Transverse colon (tissue), 4 donors: Measurements from ENCODE around the gene PML. TPM values are rescaled to one million over a fixed set of nuclear protein-coding genes. Genes with fewer than 3 reads are reported as not detected.
A peak's percentile ranks its signal among the peaks of the same experiment; 100 is the strongest.

Source experiments
- DNase-seq: peaks from one replicate; pipeline ENCODE4 v3.0.0-alpha.2; 2019
- H3K27ac ChIP-seq, 4 donors: fragments of 200-600 bp; sonication (generic); 2 replicates each; pipeline ENCODE4 v1.5.1; 2016 to 2018; ENCODE audit warnings: inconsistent platforms in 4 of 4
- H3K27me3 ChIP-seq: fragments of 200-600 bp; sonication (generic); 2 replicates; pipeline ENCODE4 v1.5.1; 2017; ENCODE audit warnings: inconsistent platforms
- H3K36me3 ChIP-seq, 4 donors: fragments of 200-600 bp; sonication (generic); 2 replicates each; pipeline ENCODE4 v1.5.1; 2017 to 2019; ENCODE audit warnings: inconsistent platforms in 4 of 4
- H3K4me1 ChIP-seq, 4 donors: fragments of 200-600 bp; sonication (generic); 2 replicates each; pipeline ENCODE4 v1.5.1; 2017 to 2020; ENCODE audit warnings: inconsistent platforms in 4 of 4
- H3K4me3 ChIP-seq, 4 donors: fragments of 200-600 bp; sonication (generic); 1 replicate in 1 of 4; 2 replicates in 3 of 4; pipeline versions ENCODE4 v1.5.1 to v1.6.1; 2017 to 2019; ENCODE audit warnings: inconsistent platforms in 4 of 4
- H3K9me3 ChIP-seq, 2 donors: fragments of 200-600 bp; sonication (generic); 2 replicates each; pipeline ENCODE4 v1.5.1; 2017 to 2019; ENCODE audit warnings: inconsistent platforms in 2 of 2
- EP300 ChIP-seq: sonication (generic); formaldehyde crosslinking; IDR thresholded peaks from one replicate; pipeline ENCODE4 v1.6.1; 2017; ENCODE audit warnings: antibody characterized with exemption, low read depth
- POLR2A ChIP-seq: fragments of 450-650 bp; IDR thresholded peaks from one replicate; pipeline ENCODE4 v1.6.1; 2016; ENCODE audit warnings: antibody characterized with exemption, mild to moderate bottlenecking, moderate library complexity
- POLR2AphosphoS5 ChIP-seq, 3 donors: sonication (generic); formaldehyde crosslinking; IDR thresholded peaks; one replicate each; pipeline ENCODE4 v1.6.1; 2016; ENCODE audit warnings: antibody characterized with exemption in 3 of 3
- WGBS, 2 donors: methylation state at CpG; one replicate each; pipeline ENCODE4 v1.1.5; 2018; ENCODE audit warnings: low coverage in 1 of 2; 5-methylcytosine and 5-hydroxymethylcytosine counted together
- in situ Hi-C, 4 donors: fragments of 200-750 bp; cut with MboI; loops; one replicate each; pipeline versions ENCODE4 v1.15.0 to v1.15.1; 2017; ENCODE audit warnings: low sequenced_read_pairs in 3 of 4, low pct_ligation_motif_present in 1 of 4, low pct_unique_long_range_greater_than_20kb in 1 of 4
- intact Hi-C: fragments of 100-400 bp; cut with DNase I; formaldehyde crosslinking; loops from one replicate; pipeline ENCODE4 v1.15.1; 2023; ENCODE audit warnings: low total_unique reads
- total RNA-seq, 4 donors: library from RNA; depleted of rRNA; stranded (reverse); fragments of >200 nt; gene quantifications; one replicate each; pipeline ENCODE4 v1.1.0, GENCODE V29; 2016
- TF ChIP-seq, protein P1 (sequence below), 5 experiments: fragments of 200-600 bp in 3 of 5; fragments of 450-650 bp in 2 of 5; sonication (generic) in 3 of 5; IDR thresholded peaks; 1 replicate in 2 of 5; 2 replicates in 3 of 5; pipeline ENCODE4 v1.5.1; 2016 to 2017; ENCODE audit warnings: antibody characterized with exemption in 5 of 5, inconsistent platforms in 3 of 5, mild to moderate bottlenecking in 2 of 5, moderate library complexity in 1 of 5

PML gene
- total RNA-seq, 4 donors from 2014 or later = 35.1 to 128 (median 70.0) TPM

DNA sequence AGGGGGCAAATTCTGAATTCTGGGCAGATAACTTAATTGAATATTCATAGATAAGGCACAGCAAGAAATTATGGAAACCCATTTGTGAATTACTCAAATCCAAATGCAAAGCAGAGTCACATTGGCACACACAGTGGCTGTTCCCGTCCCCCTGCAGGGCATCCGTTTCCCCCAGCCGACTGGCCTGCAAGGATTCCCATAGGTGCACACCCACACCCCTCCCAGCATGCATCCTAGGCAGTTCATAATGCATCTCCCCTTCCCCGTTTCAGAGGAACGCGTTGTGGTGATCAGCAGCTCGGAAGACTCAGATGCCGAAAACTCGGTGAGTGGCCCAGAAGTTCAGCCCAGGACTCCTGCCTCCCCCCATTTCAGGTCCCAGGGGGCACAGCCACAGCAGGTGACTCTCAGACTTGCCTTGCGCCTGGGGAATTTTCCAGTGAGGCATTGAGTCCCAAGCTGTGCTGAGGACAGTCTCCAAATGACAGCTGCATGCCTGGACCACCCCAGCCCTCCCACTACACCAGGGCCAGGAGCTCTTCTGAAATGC, 39.8 kb downstream of the PML start:
- TF ChIP-seq, protein P1, sequence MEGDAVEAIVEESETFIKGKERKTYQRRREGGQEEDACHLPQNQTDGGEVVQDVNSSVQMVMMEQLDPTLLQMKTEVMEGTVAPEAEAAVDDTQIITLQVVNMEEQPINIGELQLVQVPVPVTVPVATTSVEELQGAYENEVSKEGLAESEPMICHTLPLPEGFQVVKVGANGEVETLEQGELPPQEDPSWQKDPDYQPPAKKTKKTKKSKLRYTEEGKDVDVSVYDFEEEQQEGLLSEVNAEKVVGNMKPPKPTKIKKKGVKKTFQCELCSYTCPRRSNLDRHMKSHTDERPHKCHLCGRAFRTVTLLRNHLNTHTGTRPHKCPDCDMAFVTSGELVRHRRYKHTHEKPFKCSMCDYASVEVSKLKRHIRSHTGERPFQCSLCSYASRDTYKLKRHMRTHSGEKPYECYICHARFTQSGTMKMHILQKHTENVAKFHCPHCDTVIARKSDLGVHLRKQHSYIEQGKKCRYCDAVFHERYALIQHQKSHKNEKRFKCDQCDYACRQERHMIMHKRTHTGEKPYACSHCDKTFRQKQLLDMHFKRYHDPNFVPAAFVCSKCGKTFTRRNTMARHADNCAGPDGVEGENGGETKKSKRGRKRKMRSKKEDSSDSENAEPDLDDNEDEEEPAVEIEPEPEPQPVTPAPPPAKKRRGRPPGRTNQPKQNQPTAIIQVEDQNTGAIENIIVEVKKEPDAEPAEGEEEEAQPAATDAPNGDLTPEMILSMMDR (IDR thresholded peaks at IDR 0.05) = no peak
- no peak for TF ChIP-seq POLR2A
- TF ChIP-seq EP300 = no peak
- no peak for TF ChIP-seq POLR2AphosphoS5 (IDR thresholded peaks at IDR 0.05)
- peaks cover 0 to 8% (median 0%) of the 10 kb centered on the region in 4 donors for H3K36me3 ChIP-seq
- H3K27me3 ChIP-seq = no peaks in the 10 kb centered on the region
- intact Hi-C loops = no loop called here
- no peak overlapping the region for H3K27ac ChIP-seq
- H3K4me3 ChIP-seq = no peak overlapping the region
- in situ Hi-C loops = loop anchor here in 1 of 4 donors (10.0 kb wide), 1 partner anchor 49 kb away; no protein-coding TSS in a partner anchor
- H3K4me1 ChIP-seq = peaks cover 0 to 6% (median 4%) of the 10 kb centered on the region in 4 donors
- H3K9me3 ChIP-seq = no peaks in the 10 kb centered on the region
- 80 to 91% methylated on average over 1 to 10 of the region's 10 CpGs for WGBS, 2 donors
- no peak for DNase-seq

DNA sequence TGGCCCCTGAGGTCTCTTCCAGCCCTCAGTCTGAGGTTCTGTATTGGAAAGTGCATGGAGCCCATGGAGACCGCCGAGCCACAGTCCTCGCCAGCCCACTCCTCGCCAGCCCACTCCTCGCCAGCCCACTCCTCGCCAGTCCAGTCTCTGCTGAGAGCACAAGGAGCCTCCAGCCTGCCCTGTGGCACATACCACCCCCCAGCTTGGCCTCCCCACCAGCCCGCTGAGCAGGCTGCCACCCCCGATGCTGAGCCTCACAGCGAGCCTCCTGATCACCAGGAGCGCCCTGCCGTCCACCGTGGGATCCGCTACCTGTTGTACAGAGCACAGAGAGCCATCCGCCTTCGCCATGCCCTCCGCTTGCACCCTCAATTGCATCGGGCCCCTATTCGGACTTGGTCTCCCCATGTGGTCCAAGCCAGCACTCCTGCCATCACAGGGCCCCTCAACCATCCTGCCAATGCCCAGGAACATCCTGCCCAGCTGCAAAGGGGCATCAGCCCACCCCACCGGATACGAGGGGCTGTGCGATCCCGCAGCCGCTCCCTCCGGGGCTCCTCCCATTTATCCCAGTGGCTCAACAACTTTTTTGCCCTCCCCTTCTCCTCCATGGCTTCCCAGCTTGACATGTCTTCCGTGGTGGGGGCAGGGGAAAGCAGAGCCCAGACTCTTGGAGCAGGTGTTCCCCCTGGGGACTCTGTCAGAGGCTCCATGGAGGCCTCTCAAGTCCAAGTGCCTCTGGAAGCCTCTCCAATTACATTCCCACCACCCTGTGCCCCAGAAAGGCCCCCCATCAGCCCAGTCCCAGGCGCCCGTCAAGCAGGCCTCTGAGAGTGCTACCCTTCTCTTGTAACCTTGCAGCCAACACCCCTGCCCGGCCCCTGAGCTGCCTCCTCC, 40.9 kb downstream of the PML start:
- no peak for DNase-seq
- 93% methylated on average over 27 of the region's 28 CpGs; no CpG with 5 or more reads in 1 of the 2 donors for WGBS, 2 donors
- Histone ChIP-seq H3K9me3 (no peaks in the 10 kb centered on the region), H3K36me3 (peaks cover 0 to 8% (median 0%) of the 10 kb centered on the region in 4 donors), H3K4me3 (no peak overlapping the region), H3K27ac (no peak overlapping the region), H3K27me3 (no peaks in the 10 kb centered on the region), H3K4me1 (peaks cover 0 to 11% (median 8%) of the 10 kb centered on the region in 4 donors)
- in situ Hi-C loops = loop anchor here in 1 of 4 donors (10.0 kb wide), 1 partner anchor 51 kb away; no protein-coding TSS in a partner anchor
- TF ChIP-seq POLR2A (no peak), POLR2AphosphoS5 (IDR thresholded peaks at IDR 0.05) (no peak), EP300 (no peak)
- TF ChIP-seq, protein P1 (IDR thresholded peaks at IDR 0.05) = no peak
- intact Hi-C loops = no loop called here

DNA sequence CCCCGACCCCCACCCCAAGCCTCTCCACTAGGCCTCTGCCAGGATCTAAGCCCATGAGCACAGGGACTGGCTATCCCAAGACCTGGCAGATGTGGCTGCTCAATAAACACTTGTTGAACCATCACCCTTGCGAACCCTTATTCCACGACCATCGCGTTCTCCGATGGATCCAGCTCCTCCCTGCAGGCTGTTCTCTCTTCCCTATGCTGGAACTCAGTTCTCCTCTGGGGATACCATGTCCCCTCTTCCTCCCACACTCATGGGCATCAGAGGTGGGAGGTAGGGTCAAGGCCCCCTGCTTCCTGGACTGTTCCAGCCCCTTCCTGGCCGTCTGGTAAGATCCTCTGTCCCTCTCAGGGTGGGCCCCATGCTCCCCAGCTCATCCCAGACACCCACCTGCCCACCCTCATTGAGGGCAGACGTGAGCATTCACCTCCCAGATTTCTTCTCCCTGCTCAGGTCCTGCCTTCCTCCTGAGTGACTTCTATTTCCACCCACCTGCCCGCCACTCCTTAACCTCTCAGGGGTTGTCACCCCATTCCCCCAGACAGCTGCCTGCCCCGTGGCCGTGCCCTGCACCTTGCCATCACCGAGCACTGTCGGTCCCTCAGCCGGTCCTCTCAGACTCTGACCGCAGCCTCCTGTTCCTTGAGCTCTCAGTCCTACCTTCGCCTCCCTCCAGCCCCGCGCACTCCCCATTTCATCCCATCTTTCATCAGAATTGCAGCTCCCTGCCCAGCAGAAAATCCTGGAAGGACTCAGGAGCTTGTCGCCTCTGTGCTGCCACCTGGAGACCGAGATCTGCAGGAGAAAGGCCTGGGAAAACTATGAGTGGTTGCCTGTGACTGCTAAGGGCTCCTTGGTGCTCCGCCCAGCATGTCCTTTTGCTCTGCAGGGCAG, 42.0 kb downstream of the PML start:
- TF ChIP-seq POLR2AphosphoS5 (IDR thresholded peaks at IDR 0.05) = no peak
- TF ChIP-seq POLR2A = no peak
- TF ChIP-seq, protein P1 (IDR thresholded peaks at IDR 0.05) = peak; percentile 48 to 57 (median 52)
- no peak for TF ChIP-seq EP300
- WGBS, 2 donors = 78 to 83% methylated on average over 10 to 21 of the region's 21 CpGs
- Histone ChIP-seq H3K4me3 (no peak overlapping the region), H3K27me3 (no peaks in the 10 kb centered on the region), H3K9me3 (no peaks in the 10 kb centered on the region), H3K36me3 (peaks cover 0 to 8% (median 0%) of the 10 kb centered on the region in 4 donors), H3K27ac (peak overlapping the region in 1 of 4 donors; percentile 34), H3K4me1 (peaks cover 2 to 21% (median 8%) of the 10 kb centered on the region in 4 donors)
- intact Hi-C loops = no loop called here
- in situ Hi-C loops = loop anchor here in 1 of 4 donors (10.0 kb wide), 1 partner anchor 52 kb away; no protein-coding TSS in a partner anchor
- peak; percentile 64 for DNase-seq
